HEK293 (cell line): ENCODE measurements around the gene PSMB9.

Experiments used
- BCL11A ChIP-seq: fragments of 450-650 bp; formaldehyde crosslinking; IDR thresholded peaks from 2 replicates; pipeline ENCODE4 v1.5.1; 2016; ENCODE audit warnings: low read depth, missing biosample characterization, missing genetic modification characterization
- GLI4 ChIP-seq: fragments of 450-650 bp; formaldehyde crosslinking; IDR thresholded peaks from 2 replicates; pipeline ENCODE4 v1.5.1; 2016; ENCODE audit warnings: missing biosample characterization, missing genetic modification characterization
- GLIS1 ChIP-seq: fragments of 450-650 bp; formaldehyde crosslinking; IDR thresholded peaks from 2 replicates; pipeline ENCODE4 v1.5.1; 2016; ENCODE audit warnings: missing biosample characterization, missing genetic modification characterization
- IKZF3 ChIP-seq: fragments of 450-650 bp; IDR thresholded peaks from 2 replicates; pipeline ENCODE4 v1.5.0; 2018; ENCODE audit warnings: missing biosample characterization, mild to moderate bottlenecking, missing genetic modification characterization, moderate library complexity
- KLF16 ChIP-seq: fragments of 450-650 bp; formaldehyde crosslinking; IDR thresholded peaks from 2 replicates; pipeline ENCODE4 v1.5.1; 2017; ENCODE audit warnings: missing biosample characterization, missing genetic modification characterization
- MYNN ChIP-seq: fragments of 450-650 bp; formaldehyde crosslinking; IDR thresholded peaks from 2 replicates; pipeline ENCODE4 v1.5.1; 2016; ENCODE audit warnings: missing biosample characterization, missing genetic modification characterization, borderline replicate concordance
- ZBTB17 ChIP-seq: fragments of 450-650 bp; formaldehyde crosslinking; IDR thresholded peaks from 2 replicates; pipeline ENCODE4 v1.5.1; 2016; ENCODE audit warnings: missing biosample characterization, missing genetic modification characterization
- ZBTB48 ChIP-seq: fragments of 450-650 bp; formaldehyde crosslinking; IDR thresholded peaks from 2 replicates; pipeline ENCODE4 v1.5.1; 2016; ENCODE audit warnings: missing biosample characterization, missing genetic modification characterization
- ZBTB49 ChIP-seq: fragments of 450-650 bp; formaldehyde crosslinking; IDR thresholded peaks from 2 replicates; pipeline ENCODE4 v1.5.1; 2016; ENCODE audit warnings: missing biosample characterization, missing genetic modification characterization, low read depth
- ZEB2 ChIP-seq: fragments of 450-650 bp; formaldehyde crosslinking; IDR thresholded peaks from 2 replicates; pipeline ENCODE4 v1.5.1; 2016; ENCODE audit warnings: missing biosample characterization, missing genetic modification characterization
- ZNF23 ChIP-seq: fragments of 450-650 bp; formaldehyde crosslinking; IDR thresholded peaks from 2 replicates; pipeline ENCODE4 v1.5.1; 2016; ENCODE audit warnings: missing biosample characterization, missing genetic modification characterization, borderline replicate concordance
- ZNF239 ChIP-seq: fragments of 450-650 bp; formaldehyde crosslinking; IDR thresholded peaks from 2 replicates; pipeline ENCODE4 v1.5.1; 2016; ENCODE audit warnings: missing biosample characterization, missing genetic modification characterization
- ZNF423 ChIP-seq: fragments of 450-650 bp; formaldehyde crosslinking; IDR thresholded peaks from 2 replicates; pipeline ENCODE4 v1.5.1; 2016; ENCODE audit warnings: missing biosample characterization, missing genetic modification characterization
- ZNF521 ChIP-seq: fragments of 450-650 bp; formaldehyde crosslinking; IDR thresholded peaks from 2 replicates; pipeline ENCODE4 v1.5.1; 2017; ENCODE audit warnings: missing biosample characterization, mild to moderate bottlenecking, missing genetic modification characterization
- ZNF529 ChIP-seq: fragments of 450-650 bp; formaldehyde crosslinking; IDR thresholded peaks from 2 replicates; pipeline ENCODE4 v1.5.1; 2017; ENCODE audit warnings: missing genetic modification characterization, missing biosample characterization; ENCODE audit not compliant: insufficient replicate concordance
- ZNF561 ChIP-seq: fragments of 450-650 bp; IDR thresholded peaks from 2 replicates; pipeline ENCODE4 v1.5.1; 2018; ENCODE audit warnings: missing biosample characterization, missing genetic modification characterization, borderline replicate concordance
- ZNF596 ChIP-seq: fragments of 450-650 bp; IDR thresholded peaks from 2 replicates; pipeline ENCODE4 v1.5.0; 2018; ENCODE audit warnings: missing biosample characterization, mild to moderate bottlenecking, missing genetic modification characterization, moderate library complexity
- ZNF624 ChIP-seq: fragments of 450-650 bp; formaldehyde crosslinking; IDR thresholded peaks from 2 replicates; pipeline ENCODE4 v1.5.1; 2017; ENCODE audit warnings: missing biosample characterization, missing genetic modification characterization
- ZNF629 ChIP-seq: fragments of 450-650 bp; formaldehyde crosslinking; IDR thresholded peaks from 2 replicates; pipeline ENCODE4 v1.5.1; 2017; ENCODE audit warnings: missing biosample characterization, missing genetic modification characterization
- ZNF639 ChIP-seq: fragments of 450-650 bp; formaldehyde crosslinking; IDR thresholded peaks from 2 replicates; pipeline ENCODE4 v1.5.1; 2016; ENCODE audit warnings: missing biosample characterization, missing genetic modification characterization
- ZNF677 ChIP-seq: fragments of 450-650 bp; IDR thresholded peaks from 2 replicates; pipeline ENCODE4 v1.5.0; 2018; ENCODE audit warnings: missing biosample characterization, mild to moderate bottlenecking, missing genetic modification characterization, moderate library complexity
- ZNF777 ChIP-seq: fragments of 450-650 bp; formaldehyde crosslinking; IDR thresholded peaks from 2 replicates; pipeline ENCODE4 v1.5.1; 2017; ENCODE audit warnings: missing biosample characterization, missing genetic modification characterization, borderline replicate concordance
- TF ChIP-seq, protein P1 (sequence below): fragments of 450-650 bp; formaldehyde crosslinking; IDR thresholded peaks from 2 replicates; pipeline ENCODE4 v1.5.1; 2016; ENCODE audit warnings: missing biosample characterization, missing genetic modification characterization
- TF ChIP-seq, protein P2 (sequence below): fragments of 450-650 bp; formaldehyde crosslinking; IDR thresholded peaks from 2 replicates; pipeline ENCODE4 v1.5.1; 2016; ENCODE audit warnings: missing biosample characterization, missing genetic modification characterization
- TF ChIP-seq, protein P3 (sequence below): fragments of 450-650 bp; formaldehyde crosslinking; optimal IDR thresholded peaks from 2 replicates; pipeline ENCODE3; 2016; ENCODE audit warnings: missing biosample characterization, mild to moderate bottlenecking, missing genetic modification characterization
- TF ChIP-seq, protein P4 (sequence below): fragments of 450-650 bp; formaldehyde crosslinking; IDR thresholded peaks from 2 replicates; pipeline ENCODE4 v1.5.1; 2016; ENCODE audit warnings: missing biosample characterization, missing genetic modification characterization, borderline replicate concordance
- TF ChIP-seq, protein P5 (sequence below): fragments of 450-650 bp; IDR thresholded peaks from 2 replicates; pipeline ENCODE4 v1.5.1; 2018; ENCODE audit warnings: missing biosample characterization, missing genetic modification characterization

PSMB9 gene

DNA sequence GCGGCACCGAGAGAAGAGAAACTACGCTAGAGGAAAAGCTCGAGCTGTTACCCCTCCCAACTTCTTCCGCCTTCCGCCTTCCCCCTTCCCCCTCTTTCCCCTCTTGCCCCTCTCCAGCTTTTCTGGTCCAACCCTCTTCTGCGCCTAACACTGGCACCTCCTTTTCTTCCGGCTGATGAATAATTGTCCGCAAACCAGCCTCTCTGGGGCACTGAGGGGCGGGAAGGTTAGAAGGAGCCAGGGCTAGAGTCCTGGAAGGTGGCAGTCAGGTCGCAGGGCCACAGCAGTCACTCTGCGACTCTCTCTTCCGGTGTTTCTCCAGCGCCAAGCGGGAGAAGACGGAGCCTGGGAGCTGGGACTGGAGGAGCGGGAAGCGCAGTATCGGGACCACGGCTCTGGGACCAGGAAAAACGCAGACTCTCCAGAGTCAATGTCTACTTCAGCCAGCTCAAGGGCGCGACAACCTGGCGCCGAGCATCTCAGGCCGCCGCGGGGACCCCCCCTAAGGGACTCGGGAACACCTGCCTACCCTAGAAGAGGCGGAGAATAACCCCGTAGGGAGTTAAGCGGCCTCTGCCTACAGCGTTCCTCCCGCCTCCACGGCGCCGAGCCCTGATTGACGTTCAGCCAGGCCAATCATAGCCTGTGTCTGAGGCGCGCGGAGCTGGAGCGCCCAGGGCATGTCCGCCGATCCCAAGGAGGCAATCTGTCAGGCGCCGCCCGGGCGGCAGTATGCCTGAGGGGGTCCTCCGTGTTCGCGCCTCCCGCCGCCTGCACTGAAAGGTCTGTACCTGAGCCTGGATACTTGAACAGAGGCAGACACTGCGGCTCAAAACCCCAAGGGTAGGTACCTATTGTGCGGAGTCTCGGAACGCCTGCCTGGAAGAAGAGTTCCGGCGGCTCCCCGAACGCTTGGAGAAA lies 40.4 kb downstream of the PSMB9 start (continued):
- TF ChIP-seq ZNF596 (tag by site-specific recombination), result peak; percentile 61; the same call in 1 of the 2 replicates
- TF ChIP-seq ZNF423 (tag by site-specific recombination), result peak; percentile 85
- peak; percentile 36 for TF ChIP-seq ZNF629 (tag by site-specific recombination)
- TF ChIP-seq, protein P1, sequence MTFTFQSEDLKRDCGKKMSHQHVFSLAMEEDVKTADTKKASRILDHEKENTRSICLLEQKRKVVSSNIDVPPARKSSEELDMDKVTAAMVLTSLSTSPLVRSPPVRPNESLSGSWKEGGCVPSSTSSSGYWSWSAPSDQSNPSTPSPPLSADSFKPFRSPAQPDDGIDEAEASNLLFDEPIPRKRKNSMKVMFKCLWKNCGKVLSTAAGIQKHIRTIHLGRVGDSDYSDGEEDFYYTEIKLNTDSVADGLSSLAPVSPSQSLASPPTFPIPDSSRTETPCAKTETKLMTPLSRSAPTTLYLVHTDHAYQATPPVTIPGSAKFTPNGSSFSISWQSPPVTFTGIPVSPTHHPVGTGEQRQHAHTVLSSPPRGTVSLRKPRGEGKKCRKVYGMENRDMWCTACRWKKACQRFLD (tag by site-specific recombination), result no peak
- TF ChIP-seq ZNF239 (tag by site-specific recombination), result no peak
- no peak for TF ChIP-seq GLI4 (tag by site-specific recombination)
- no peak for TF ChIP-seq ZNF529
- no peak for TF ChIP-seq ZNF777
- TF ChIP-seq BCL11A (tag by site-specific recombination), result no peak
- TF ChIP-seq, protein P2, sequence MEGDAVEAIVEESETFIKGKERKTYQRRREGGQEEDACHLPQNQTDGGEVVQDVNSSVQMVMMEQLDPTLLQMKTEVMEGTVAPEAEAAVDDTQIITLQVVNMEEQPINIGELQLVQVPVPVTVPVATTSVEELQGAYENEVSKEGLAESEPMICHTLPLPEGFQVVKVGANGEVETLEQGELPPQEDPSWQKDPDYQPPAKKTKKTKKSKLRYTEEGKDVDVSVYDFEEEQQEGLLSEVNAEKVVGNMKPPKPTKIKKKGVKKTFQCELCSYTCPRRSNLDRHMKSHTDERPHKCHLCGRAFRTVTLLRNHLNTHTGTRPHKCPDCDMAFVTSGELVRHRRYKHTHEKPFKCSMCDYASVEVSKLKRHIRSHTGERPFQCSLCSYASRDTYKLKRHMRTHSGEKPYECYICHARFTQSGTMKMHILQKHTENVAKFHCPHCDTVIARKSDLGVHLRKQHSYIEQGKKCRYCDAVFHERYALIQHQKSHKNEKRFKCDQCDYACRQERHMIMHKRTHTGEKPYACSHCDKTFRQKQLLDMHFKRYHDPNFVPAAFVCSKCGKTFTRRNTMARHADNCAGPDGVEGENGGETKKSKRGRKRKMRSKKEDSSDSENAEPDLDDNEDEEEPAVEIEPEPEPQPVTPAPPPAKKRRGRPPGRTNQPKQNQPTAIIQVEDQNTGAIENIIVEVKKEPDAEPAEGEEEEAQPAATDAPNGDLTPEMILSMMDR (tag by site-specific recombination), result peak; percentile 52; the same call in 1 of the 2 replicates
- no peak for TF ChIP-seq ZNF624 (tag by site-specific recombination)
- TF ChIP-seq ZEB2 (tag by site-specific recombination), result peak; percentile 82
- TF ChIP-seq ZBTB49 (tag by site-specific recombination), result no peak
- peak; percentile 89 for TF ChIP-seq GLIS1
- peak; percentile 97 for TF ChIP-seq ZBTB48 (tag by site-specific recombination)
- no peak for TF ChIP-seq ZNF521 (tag by site-specific recombination)
- peak; percentile 91; the same call in 1 of the 2 replicates for TF ChIP-seq ZNF561
- TF ChIP-seq ZNF23 (tag by site-specific recombination), result no peak
- TF ChIP-seq, protein P3, sequence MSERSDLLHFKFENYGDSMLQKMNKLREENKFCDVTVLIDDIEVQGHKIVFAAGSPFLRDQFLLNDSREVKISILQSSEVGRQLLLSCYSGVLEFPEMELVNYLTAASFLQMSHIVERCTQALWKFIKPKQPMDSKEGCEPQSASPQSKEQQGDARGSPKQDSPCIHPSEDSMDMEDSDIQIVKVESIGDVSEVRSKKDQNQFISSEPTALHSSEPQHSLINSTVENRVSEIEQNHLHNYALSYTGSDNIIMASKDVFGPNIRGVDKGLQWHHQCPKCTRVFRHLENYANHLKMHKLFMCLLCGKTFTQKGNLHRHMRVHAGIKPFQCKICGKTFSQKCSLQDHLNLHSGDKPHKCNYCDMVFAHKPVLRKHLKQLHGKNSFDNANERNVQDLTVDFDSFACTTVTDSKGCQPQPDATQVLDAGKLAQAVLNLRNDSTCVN (tag by site-specific recombination), result peak; percentile 90
- TF ChIP-seq ZBTB17 (tag by site-specific recombination), result peak; percentile 94
- TF ChIP-seq ZNF639 (tag by site-specific recombination), result no peak
- TF ChIP-seq, protein P4, sequence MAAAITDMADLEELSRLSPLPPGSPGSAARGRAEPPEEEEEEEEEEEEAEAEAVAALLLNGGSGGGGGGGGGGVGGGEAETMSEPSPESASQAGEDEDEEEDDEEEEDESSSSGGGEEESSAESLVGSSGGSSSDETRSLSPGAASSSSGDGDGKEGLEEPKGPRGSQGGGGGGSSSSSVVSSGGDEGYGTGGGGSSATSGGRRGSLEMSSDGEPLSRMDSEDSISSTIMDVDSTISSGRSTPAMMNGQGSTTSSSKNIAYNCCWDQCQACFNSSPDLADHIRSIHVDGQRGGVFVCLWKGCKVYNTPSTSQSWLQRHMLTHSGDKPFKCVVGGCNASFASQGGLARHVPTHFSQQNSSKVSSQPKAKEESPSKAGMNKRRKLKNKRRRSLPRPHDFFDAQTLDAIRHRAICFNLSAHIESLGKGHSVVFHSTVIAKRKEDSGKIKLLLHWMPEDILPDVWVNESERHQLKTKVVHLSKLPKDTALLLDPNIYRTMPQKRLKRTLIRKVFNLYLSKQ (tag by site-specific recombination), result no peak
- TF ChIP-seq KLF16 (tag by site-specific recombination), result no peak
- TF ChIP-seq ZNF677 (tag by site-specific recombination), result no peak
- peak; percentile 97 for TF ChIP-seq IKZF3
- no peak for TF ChIP-seq MYNN (tag by site-specific recombination)
- TF ChIP-seq, protein P5, sequence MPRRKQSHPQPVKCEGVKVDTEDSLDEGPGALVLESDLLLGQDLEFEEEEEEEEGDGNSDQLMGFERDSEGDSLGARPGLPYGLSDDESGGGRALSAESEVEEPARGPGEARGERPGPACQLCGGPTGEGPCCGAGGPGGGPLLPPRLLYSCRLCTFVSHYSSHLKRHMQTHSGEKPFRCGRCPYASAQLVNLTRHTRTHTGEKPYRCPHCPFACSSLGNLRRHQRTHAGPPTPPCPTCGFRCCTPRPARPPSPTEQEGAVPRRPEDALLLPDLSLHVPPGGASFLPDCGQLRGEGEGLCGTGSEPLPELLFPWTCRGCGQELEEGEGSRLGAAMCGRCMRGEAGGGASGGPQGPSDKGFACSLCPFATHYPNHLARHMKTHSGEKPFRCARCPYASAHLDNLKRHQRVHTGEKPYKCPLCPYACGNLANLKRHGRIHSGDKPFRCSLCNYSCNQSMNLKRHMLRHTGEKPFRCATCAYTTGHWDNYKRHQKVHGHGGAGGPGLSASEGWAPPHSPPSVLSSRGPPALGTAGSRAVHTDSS (tag by site-specific recombination), result no peak
